NCI-H1092 treated with DMSO at 0.1 percent for 48 hours (cell line): ENCODE measurements around the gene RLN3.

Experiments
- DNase-seq: peaks from one replicate; lab custom pipeline; 2025; lab: John Stamatoyannopoulos, UW

Gene RLN3

DNA sequence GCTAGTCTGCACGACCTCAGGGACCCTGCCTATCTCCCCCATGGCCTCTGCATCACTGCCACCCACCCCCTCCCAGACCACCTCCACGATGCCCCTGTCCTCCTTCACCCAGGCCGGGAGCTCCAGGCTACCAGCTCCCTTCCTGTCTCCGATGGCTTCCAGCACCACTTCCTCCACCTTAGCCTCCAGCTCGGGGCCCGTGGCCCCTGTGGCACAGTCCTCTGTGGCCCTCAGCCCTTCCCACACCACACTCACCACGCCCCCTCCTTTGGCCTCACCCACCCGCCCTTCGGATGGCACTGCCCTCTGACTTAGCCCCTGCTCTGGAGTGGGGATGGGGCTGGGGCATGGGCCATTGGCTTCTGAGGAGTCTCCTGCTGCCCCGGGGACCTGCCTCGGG lies 26.8 kb downstream of the RLN3 start:
- DNase-seq, result no peak

DNA sequence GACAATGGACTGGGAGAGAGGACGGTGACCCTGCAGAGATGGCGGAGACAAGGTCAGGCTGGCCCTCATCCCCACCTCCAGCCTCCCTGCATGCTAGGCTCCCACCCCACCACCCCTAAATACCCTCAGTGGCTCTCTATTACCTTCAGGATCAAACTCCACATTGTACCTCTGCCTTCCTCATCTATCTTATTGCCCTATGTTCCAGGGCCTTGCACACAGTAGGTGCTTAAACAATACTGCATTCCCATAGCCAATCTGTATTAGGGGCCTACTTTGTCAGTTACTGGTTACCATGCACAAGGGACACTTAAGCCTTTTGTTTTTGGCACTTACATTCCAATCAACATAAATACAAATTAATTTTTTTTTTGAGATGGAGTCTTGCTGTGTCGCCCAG lies 27.4 kb downstream of the RLN3 start:
- no peak for DNase-seq

DNA sequence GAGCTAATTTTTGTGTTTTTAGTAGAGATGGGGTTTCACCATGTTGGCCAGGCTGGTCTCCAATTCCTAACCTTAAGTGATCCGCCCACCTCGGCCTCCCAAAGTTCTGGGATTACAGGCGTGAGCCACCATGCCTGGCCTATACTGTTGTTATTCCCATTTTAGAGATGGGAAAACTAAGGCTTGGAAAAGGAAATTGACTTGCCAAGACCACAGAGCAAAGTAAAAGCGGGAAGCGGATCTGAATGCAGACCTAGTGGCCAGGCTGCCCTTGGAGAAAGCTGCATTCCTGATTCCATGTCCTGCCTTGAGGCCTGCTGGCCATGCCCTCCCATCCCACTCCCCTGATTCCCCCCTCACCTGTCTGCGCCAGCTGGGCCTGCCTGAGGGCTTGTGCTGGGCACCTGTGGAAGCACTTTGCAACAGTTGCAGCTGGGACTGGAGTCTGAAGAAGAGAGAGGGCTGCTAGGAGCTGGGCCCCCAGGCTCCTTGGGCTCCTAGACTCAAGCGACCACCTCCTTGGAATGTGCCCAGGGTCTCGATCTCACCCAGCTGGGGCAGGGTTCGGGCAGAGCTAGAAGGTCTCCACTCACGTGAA lies 28.2 kb downstream of the RLN3 start:
- no peak for DNase-seq

DNA sequence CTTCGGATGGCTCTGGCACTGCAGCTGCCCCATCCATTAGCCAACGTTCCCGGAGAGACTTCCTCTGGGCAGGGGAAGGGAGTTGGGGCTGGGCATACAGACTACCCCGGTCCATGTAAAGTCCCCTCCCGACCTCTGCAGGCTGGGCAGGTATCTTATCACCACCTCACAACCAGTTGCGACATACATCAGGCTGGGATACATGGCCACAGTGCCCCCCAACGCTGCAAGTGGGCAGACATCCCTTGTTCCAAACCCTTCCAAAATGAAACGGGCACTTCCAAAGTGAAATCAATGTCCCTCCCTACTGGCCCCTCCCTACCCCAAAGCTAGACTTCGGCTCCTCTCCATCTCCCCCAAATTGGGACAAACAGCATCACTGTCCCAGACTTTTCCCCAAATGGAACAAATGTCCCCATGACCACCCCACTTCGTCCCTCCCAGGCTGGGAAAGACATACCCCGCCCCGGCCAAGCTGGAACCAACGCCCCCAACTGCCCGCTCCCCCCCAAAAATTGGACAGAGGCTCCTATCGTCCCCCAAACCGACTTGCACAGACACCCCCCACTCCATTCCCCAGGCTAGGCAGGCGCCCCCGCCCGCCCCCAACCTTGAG lies 28.9 kb downstream of the RLN3 start:
- no peak for DNase-seq

DNA sequence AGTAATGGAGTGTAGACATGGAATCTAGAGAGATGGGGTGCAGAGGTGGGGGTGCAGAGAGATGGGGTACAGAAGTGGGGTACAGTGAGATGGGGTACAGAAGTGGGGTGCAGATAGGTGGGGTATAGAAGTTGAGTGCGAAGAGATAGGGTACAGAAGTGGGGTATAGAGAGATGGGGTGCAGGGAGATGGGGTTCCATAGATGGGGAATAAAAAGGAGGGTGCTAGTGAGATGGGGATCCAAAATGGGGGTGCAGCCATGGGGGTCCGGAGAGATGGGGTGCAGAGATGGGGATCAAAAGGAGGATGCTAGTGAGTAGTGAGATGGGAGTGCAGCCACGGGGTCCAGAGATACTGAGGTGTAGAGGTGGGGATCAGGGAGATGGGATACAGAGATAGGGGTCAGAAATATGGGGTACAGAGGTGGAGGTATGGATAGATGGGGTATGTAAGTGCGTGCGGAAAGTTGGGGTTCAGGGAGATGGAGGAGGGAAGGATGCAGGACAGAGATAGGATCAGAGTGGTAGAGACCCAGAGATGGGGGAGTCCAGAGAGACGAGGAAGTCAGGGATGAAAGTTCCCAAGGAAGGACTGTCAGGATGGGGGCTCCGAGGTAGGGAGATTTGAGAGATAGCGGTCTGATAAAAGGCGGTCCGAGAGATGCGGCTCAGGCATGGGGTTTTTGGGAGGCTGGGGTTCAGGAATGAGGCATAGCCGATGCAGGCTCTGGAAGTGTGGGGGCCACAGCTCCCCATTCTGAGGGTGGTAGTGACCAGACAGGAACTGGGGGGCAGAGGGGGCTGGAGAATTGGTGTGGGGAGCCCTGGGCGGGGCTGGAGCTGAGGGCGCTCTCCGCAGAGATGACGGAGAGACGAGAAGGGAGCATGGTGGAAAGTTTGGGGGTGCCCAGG lies 30.5 kb downstream of the RLN3 start:
- no peak for DNase-seq

DNA sequence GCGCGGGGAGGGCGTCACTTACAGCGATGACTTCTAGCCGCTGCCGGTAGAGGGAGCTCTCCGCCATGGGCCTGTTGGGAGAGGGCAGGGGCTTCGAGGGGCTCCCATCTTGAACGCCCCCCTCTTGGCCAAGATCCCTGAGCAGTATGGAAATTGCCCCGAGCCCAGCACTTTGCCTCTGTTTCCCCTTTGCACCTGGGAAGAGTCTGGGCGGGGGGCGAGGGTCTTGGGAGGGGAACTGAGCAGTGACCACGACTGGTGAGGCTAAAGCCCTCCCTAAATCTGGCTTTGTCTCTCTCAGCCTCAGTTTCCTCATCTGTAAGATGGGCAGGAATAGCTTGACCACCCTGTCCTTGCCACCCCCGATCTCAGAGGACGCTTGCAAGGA lies 31.1 kb downstream of the RLN3 start:
- DNase-seq, result no peak

DNA sequence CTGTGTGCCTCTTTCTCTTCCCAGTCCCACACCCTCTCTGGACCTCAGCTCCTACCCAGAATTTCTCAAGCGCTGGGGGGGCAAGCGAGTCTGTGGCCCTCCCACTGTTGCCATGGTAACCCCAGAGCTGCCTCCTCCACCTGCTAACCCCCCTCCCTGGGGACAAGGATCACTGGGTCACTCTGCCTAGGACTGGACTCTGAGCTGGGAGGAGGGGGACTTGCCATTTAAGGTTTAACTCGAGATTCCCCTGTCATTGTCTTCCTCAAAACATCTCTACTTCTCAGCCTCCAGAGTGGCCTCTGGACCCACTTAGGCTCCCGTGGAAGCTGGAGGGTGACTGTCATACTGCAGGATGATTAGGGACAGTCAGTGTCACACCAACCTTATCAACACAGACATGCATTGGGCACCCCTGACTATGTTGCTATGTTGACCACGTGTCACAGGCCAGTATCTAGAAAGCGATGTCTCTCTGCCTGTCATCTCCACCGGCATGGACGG lies 31.8 kb downstream of the RLN3 start:
- no peak for DNase-seq

DNA sequence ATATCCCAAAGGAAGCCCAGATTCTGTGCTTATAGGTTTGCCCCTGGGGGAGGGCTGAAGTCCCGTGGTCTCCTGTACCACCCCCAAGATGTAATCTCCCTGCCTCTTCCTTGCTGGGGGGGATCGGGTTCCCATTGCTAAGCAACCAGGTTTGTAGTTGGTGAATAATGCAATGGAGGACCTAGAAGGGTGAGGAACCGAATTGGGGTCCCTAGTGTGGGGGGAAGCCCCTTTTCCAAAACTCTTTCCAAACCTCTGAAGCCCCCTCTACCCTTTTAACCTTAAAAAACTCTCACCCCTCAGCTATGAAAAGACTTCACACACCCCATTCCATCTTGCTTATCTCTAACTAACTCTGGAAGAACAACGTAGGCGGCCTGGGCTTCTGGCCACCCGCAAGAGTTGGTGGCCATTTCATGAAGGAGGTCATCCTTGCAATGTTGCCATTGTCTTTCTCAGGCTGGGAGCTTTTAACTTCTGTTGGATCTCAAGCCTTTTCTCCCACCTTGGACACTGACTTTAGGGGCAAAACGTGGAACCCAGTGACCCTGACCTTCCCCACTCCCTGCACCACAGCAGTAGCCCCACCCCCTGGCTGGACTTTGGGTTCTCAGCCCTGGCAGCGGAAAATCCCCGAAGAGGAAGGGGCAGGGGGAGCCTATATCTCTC lies 33.3 kb downstream of the RLN3 start:
- DNase-seq, result no peak

DNA sequence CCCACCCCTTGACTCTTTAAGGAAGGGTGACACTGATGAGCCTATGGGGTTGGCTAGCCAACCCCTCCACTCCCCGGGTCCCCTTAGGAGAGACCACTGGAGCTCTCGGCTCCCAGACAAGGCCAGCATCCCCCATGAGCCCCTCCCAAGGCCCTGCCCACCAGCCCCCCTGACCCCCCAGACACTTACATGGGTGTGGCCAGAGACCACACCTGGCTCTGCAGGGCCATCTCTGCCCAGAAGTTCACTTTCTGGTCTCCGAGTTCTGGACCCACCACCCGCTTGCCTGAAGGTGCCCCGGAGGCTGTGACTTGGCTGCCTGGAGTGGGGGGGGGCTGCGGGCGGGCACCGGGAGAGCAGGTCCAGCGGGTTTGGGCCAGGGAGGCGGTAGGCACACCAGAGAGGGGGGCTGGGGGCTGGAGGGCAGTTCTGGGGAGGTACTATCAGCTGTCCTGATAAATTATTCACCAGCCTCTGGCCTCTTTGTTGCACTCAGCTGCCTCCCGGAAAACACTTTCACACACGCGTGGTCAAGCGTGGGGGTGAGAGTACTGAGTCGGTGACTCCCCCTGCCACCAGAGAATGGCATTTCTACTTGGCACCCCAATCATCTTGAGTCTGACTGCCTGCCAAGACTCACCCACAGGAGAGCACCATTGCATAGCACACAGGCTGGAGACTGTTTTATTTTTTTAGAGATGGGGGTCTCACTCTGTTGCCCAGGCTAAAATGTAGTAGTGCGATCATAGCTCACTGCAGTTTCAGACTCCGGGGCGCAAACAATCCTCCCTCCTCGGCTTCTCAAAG lies 34.0 kb downstream of the RLN3 start, which contains the start of gene PALM3:
Gene PALM3, minus strand, starts transcription at position 326 of the 807 bp plus-strand sequence. Its CDS starts 96 bp downstream, at position 230.
- no peak for DNase-seq

DNA sequence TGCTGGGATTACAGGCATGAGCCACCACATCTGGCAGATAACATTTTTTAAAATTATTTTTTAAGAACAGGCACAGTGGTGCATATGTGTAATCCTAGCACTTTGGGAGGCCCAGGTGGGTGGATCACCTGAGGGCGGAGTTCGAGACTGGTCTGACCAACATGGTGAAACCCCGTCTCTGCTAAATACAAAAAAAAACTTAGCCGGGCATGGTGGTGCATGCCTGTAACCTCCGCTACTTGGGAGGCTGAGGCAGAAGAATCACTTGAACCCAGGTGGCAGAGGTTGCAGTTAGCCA lies 34.6 kb downstream of the RLN3 start:
- no peak for DNase-seq

DNA sequence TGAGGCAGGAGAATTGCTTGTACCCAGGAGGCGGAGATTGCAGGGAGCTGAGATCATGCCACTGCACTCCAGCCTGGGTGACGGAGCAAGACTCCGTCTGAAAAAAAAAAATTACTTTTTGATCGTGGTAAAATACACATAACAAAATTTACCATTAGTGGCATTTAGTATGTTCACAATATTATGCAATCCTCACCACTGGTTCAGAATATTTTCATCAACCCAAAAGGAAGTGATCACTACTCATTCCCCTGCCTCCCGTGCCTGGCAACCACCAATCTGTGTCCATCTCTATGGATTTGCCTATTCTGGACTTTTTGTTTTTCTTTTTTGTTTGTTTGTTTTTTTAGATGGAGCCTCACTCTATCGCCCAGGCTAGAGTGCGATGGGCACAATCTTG lies 35.2 kb downstream of the RLN3 start:
- DNase-seq, result no peak

DNA sequence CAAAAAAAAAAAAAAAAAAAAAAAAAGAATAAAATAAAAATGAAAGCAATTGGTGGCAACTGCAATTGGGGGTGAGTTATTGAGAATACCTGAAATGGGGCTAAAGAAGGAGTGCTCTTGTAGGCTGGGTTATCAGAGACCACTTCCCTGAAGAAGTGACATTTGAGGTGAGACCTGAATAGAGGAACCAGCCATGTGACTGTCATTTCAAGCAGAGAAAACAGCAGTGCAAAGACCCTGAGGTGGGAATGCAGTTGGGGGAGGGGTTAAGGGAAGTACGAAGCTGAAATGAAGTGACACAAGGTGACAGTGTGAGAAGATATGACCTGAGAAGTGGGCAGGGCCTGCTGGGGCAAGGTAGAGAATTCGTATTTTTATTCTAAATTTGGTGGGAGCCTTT lies 38.2 kb downstream of the RLN3 start:
- DNase-seq, result no peak

DNA sequence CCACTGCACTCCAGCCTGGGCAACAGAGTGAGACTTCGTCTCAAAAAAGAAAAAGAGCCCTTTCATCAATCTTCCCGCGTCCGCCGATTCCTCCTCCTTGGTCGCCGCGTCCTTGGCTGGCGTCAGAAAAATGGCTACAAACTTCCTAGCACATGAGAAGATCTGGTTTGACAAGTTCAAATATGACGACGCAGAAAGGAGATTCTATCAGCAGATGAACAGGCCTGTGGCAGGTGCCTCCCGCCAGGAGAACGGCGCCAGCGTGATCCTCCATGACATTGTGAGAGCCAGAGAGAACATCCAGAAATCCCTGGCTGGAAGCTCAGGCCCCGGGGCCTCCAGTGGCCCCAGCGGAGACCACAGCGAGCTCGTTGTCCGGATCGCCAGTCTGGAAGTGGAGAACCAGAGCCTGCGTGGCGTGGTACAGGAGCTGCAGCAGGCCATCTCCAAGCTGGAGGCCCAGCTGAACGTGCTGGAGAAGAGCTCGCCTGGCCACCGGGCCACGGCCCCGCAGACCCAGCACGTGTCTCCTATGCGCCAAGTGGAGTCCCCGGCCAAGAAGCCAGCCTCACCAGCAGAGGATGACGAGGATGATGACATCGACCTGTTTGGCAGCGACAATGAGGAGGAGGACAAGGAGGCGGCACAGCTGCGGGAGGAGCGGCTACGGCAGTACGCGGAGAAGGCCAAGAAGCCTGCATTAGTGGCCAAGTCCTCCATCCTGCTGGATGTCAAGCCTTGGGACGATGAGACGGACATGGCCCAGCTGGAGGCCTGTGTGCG lies 42.5 kb downstream of the RLN3 start:
- no peak for DNase-seq

DNA sequence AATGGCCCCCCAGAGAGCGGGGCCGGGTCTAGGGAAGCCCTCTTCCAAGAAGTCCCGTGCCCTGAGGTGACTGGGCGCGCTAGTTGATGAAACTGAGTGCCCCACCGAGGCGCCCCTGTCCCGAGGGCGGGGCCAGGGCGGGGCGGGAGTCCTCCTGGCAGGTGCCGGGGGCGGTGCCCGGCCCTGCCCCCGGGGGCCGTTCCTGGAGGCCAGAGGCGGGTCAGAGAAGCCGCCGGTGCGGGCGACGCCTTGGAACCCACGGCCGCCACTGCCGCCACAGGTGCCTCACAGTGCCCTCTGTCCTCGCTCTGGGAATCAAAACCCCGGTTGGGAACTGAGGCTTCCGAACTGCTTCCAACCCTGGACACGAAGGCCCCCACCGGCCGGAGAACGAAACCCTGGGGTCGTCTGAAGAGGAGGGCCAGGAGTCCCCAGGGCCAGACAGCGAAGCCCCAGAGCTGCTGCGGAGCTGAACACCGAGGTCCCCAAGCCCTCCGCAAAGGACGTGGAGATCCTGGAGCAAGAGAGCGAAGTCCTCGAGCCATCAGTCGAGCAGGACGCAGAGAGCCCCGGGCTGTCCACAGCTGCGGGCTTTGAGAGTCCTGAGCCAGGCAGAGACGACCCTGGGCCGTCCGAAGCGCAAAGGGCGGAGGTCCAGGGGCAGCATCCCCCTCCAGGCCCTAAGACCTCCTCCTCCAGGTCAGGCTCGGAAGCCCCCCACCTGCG lies 44.8 kb downstream of the RLN3 start, which contains the start of gene MISP3:
Gene MISP3, plus strand, starts transcription at position 252 of the 726 bp plus-strand sequence. CDS start 524 bp downstream, outside the sequence.
- DNase-seq, result peak; percentile 52

DNA sequence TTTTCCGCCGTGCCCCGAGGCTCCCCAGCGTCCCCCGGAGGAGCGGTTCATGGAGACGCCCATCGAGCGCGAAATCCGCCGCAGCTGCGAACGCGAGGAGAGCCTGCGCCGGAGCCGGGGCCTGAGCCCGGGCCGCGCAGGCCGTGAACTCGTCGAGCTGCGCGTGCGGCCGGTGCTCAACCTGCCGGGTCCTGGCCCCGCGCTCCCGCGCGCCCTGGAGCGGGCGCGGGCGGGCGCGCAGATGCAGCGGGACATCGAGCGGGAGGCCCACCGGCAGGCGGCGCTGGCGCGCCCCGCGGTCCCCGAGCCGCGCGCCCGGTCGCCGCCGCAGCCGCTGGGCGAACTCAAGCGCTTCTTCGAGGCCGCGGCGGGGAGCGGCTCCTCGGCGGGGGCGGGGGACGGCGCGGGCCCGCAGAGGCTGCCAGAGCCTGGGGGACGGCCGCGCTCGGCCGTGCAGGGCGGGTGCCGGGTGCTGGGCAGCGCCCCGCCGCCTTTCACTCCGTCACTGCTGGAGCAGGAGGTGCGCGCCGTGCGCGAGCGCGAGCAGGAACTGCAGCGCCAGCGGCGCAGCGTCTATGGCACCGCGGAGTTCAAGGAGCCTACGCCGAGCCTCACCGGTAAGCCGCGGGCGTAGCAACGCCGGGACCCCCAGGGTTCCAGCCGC lies 45.4 kb downstream of the RLN3 start:
- peak; percentile 82 for DNase-seq

DNA sequence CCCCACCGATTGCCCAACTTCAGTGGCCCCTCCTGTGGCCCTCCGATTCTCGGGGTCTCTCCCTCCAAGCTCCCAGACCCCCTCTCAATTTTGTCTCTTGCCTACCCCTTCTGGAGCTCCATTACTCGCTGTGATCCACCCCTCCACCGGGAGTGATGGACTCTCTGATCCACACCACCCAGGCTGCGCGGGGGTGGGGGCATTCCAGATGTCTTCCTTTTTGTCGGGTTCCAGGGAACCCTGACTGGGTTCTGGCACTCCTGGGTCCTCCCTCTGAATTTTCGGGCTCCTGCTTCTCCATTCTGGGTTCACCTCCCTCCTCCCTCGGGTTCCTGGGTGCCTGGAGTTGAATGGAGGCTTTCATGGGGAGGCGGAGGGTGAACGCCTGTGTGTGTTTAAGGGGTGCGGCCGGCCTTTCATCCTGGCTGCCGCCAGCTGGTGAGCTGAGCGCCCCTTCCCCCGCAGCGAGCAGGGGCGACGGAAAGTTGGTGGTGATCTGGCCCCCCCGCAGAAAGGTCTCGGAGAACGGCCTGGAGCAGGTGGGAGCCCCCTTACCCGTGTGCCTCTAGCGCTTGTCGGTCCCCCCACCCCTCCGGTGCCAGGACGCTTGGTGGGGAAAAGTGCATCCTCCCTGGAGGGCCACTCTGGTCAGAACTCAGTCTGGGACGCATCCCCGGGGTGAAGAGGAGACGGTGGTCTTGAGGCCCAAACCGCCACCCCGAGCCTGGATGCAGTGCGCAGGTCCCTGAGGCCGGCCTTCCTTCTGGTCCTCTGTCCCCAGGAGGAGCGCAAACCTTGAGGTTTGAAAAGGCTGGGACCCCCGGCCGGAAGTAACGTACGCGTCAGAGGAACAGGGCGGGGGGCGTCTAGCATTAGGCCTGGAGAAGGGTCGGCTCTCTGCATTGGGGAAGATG lies 46.2 kb downstream of the RLN3 start:
- peak; percentile 28 for DNase-seq

DNA sequence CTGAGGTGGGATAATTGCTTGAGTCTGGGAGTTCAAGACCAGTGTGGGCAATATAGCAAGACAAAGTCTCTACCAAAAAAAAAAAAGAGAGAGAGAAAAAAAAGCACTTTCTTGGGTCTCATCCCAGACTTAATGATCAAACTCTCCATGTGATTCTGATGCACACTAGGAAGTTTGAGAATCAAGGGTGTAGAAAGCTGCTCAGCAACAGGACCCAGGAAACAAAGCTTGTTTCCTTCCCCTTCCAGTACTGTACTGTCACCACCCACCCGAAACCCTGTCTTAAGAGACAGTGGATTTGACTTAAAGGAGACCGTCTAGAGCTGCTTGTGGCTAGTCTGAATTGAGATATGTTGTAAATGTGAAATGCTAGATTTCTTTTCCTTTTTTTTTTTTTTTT lies 50.5 kb downstream of the RLN3 start:
- DNase-seq, result no peak
